ENCODE results near the gene SLC7A11.

The SLC7A11 gene

GRCh38 chr4:138248058-138248457 lies 5.9 kb upstream of the SLC7A11 start:
- Histone ChIP-seq H3K27ac (ENCODE audit: poor library complexity, severe bottlenecking) (peak overlapping the region; percentile 7), H3K4me3 (ENCODE audit: severe bottlenecking) (no peak overlapping the region), H3K36me3 (ENCODE audit: low read depth) (no peaks in the 10 kb centered on the region), H3K9me3 (ENCODE audit: severe bottlenecking) (no peaks in the 10 kb centered on the region), H3K27me3 (ENCODE audit: insufficient read depth, poor library complexity, severe bottlenecking) (no peaks in the 10 kb centered on the region), H3K4me1 (ENCODE audit: insufficient read depth, poor library complexity, severe bottlenecking) (peaks cover 25% of the 10 kb centered on the region)
- ATAC-seq (ENCODE audit: low read depth) = no peak
- no peak for TF ChIP-seq CTCF (IDR thresholded peaks at IDR 0.05; ENCODE audit: poor library complexity, severe bottlenecking)
- no peak for DNase-seq (ENCODE audit: low spot score)

GRCh38 chr4:138247643-138248042 lies 5.5 kb upstream of the SLC7A11 start:
- Histone ChIP-seq H3K36me3 (ENCODE audit: low read depth) (no peaks in the 10 kb centered on the region), H3K27me3 (ENCODE audit: insufficient read depth, poor library complexity, severe bottlenecking) (no peaks in the 10 kb centered on the region), H3K9me3 (ENCODE audit: severe bottlenecking) (no peaks in the 10 kb centered on the region), H3K4me3 (ENCODE audit: severe bottlenecking) (no peak overlapping the region), H3K4me1 (ENCODE audit: insufficient read depth, poor library complexity, severe bottlenecking) (peaks cover 25% of the 10 kb centered on the region), H3K27ac (ENCODE audit: poor library complexity, severe bottlenecking) (peak overlapping the region; percentile 7)
- DNase-seq (ENCODE audit: low spot score) (no peak), ATAC-seq (ENCODE audit: low read depth) (no peak)
- no peak for TF ChIP-seq CTCF (IDR thresholded peaks at IDR 0.05; ENCODE audit: poor library complexity, severe bottlenecking)

GRCh38 chr4:138243369-138243768 lies 1.2 kb upstream of the SLC7A11 start:
- Histone ChIP-seq H3K9me3 (ENCODE audit: severe bottlenecking) (no peaks in the 10 kb centered on the region), H3K36me3 (ENCODE audit: low read depth) (peaks cover 20% of the 10 kb centered on the region), H3K27ac (ENCODE audit: poor library complexity, severe bottlenecking) (peak overlapping the region; percentile 92), H3K27me3 (ENCODE audit: insufficient read depth, poor library complexity, severe bottlenecking) (no peaks in the 10 kb centered on the region), H3K4me3 (ENCODE audit: severe bottlenecking) (no peak overlapping the region), H3K4me1 (ENCODE audit: insufficient read depth, poor library complexity, severe bottlenecking) (peaks cover 19% of the 10 kb centered on the region)
- no peak for ATAC-seq (ENCODE audit: low read depth)
- DNase-seq (ENCODE audit: low spot score) = no peak
- TF ChIP-seq CTCF (IDR thresholded peaks at IDR 0.05; ENCODE audit: poor library complexity, severe bottlenecking) = no peak

- peak overlapping the region; percentile 13 for H3K4me3 ChIP-seq (ENCODE audit: severe bottlenecking)
- DNase-seq (ENCODE audit: low spot score) (no peak), ATAC-seq (ENCODE audit: low read depth) (no peak)
- H3K36me3 ChIP-seq (ENCODE audit: low read depth) = peaks cover 26% of the 10 kb centered on the region
- no peaks in the 10 kb centered on the region for H3K27me3 ChIP-seq (ENCODE audit: insufficient read depth, poor library complexity, severe bottlenecking)
- H3K4me1 ChIP-seq (ENCODE audit: insufficient read depth, poor library complexity, severe bottlenecking) = peaks cover 19% of the 10 kb centered on the region
- H3K9me3 ChIP-seq (ENCODE audit: severe bottlenecking) = no peaks in the 10 kb centered on the region
- peak overlapping the region; percentile 92 for H3K27ac ChIP-seq (ENCODE audit: poor library complexity, severe bottlenecking)
- no peak for TF ChIP-seq CTCF (IDR thresholded peaks at IDR 0.05; ENCODE audit: poor library complexity, severe bottlenecking)
Measured at GRCh38 chr4:138242834-138243156, 646 bp upstream of the SLC7A11 start.

- ATAC-seq (ENCODE audit: low read depth) (peak; percentile 37), DNase-seq (ENCODE audit: low spot score) (no peak)
- Histone ChIP-seq H3K4me3 (ENCODE audit: severe bottlenecking) (peak overlapping the region; percentile 38), H3K4me1 (ENCODE audit: insufficient read depth, poor library complexity, severe bottlenecking) (peaks cover 15% of the 10 kb centered on the region), H3K9me3 (ENCODE audit: severe bottlenecking) (no peaks in the 10 kb centered on the region), H3K36me3 (ENCODE audit: low read depth) (peaks cover 29% of the 10 kb centered on the region), H3K27me3 (ENCODE audit: insufficient read depth, poor library complexity, severe bottlenecking) (no peaks in the 10 kb centered on the region), H3K27ac (ENCODE audit: poor library complexity, severe bottlenecking) (peak overlapping the region; percentile 92)
- TF ChIP-seq CTCF (IDR thresholded peaks at IDR 0.05; ENCODE audit: poor library complexity, severe bottlenecking) = no peak
Measured at GRCh38 chr4:138241281-138242075, 671 bp downstream of the SLC7A11 start.
